GM19035 (cell line): Measurements from ENCODE around the gene TDRD15.
"Not testable (repeated sequence)": the region's sequence is repeated elsewhere in the genome, so short reads cannot be mapped to it uniquely, and the experiment has no call there.

ENCODE experiments used
- ATAC-seq: cut with Tn5 transposase; IDR thresholded peaks from one replicate; pipeline ENCODE4 v1.9.1; 2021; ENCODE audit not compliant: unreplicated experiment

Gene TDRD15

DNA sequence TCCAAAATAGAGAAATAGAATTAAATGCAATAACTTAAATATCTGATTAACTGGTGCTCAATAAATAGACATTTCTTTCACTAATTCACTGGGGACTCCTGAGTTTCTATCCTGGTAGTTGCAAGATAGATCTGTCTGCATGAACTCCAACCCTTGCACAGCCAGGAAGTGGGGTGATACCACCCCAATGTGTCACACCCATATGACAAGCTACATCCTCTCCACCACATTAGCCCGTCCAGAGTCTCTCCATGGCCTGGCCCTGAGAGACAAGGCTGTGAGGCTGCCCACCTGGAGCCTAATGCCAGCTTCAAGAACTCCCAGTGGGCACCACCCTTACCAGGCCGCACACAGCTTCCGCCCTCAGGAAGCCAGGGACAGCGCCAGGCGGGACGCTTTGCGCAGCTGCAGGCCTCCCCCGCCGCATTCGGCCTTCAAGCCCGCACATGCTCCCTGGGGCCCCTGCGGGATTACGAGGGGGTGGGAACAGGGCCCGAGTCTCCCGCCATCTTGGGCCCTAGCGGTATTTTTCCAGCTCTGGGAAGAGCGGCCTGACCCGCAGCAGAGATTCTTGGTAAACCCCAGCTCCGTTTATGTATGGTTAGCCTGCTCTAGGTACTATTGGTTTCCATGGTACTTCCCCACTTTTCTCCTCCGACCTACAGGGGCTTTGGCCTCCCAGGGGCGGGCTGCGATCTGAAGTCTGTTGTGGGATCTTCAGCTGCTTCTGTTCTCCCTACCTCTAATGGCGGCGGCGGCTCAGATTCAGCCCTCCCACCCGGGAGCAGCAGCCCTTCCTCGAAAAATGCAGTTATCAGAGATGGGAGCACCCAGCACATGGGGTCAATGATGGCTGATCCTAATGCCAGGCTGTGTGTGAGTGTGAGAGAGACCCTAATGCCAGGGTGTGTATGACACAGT is at the start of gene TDRD15:
Gene TDRD15, plus strand, starts transcription at position 496 of the 921 bp plus-strand sequence. CDS start 13,500 bp downstream, outside the sequence.
- ATAC-seq = no peak

GRCh38 chr2:21078296-21078695 is 45.5 kb upstream of the TDRD15 start:
- ATAC-seq = no peak

DNA sequence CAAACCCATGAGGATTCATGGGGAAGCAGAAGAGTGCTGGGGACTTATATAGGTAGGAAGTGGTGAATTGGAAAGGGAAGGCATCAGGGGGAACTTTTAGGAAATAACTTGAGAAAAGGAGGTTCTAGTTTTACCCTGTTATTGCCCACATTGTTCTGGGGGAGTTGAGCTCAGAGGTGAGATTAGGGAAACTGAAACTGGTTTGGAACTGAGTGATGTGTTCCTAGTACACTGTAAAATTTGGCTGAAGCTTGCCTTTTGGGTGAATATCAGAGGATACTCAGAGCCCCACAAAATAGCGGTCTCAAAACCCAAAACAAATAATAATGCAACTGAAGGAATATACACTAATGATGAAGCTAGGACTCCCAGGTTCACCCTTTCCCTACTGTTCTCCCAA is 40.3 kb upstream of the TDRD15 start:
- ATAC-seq = no peak

DNA sequence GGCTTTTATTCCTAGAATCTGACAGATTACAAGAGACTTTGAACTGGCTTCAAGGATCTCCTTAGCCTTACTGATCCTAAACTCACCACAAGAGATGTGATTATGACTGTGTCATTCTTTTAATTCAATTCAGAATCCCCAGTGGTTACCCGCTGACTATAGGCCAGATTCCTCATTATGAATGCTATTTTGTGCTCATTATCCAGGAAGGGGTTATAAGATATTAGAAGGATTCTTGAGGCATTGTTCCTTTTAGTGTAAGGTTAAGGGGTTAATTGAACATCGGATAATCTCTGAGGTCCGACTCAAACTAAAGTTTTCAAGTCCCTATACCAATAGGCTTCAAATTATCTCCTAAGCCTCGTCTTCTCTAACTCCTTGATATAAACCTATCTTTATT is 39.4 kb upstream of the TDRD15 start:
- ATAC-seq = no peak

GRCh38 chr2:21092308-21092869 is 31.4 kb upstream of the TDRD15 start:
- ATAC-seq = no peak

DNA sequence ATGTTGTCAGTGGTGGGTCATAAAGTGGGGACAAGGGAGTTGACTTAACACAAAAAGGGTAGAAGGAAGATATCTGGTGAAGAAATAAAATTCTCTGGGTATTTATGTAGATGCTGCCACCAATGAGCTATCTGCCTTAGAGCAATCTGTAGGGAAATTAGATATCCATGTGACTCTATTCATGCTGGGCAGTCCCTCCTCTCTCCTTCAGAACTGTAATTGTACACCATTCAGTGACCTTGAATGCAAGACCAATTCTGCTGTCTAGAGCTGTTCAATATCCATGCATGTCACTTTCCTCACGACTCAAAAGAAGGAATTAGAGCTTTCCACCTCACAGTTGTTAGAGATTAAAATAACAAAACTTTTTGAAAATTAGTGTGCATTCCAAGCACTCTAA is 28.6 kb upstream of the TDRD15 start:
- no peak for ATAC-seq

GRCh38 chr2:21095714-21096113 is 28.1 kb upstream of the TDRD15 start:
- no peak for ATAC-seq

- ATAC-seq = no peak
Measured at GRCh38 chr2:21096458-21096857, 27.3 kb upstream of the TDRD15 start.

DNA sequence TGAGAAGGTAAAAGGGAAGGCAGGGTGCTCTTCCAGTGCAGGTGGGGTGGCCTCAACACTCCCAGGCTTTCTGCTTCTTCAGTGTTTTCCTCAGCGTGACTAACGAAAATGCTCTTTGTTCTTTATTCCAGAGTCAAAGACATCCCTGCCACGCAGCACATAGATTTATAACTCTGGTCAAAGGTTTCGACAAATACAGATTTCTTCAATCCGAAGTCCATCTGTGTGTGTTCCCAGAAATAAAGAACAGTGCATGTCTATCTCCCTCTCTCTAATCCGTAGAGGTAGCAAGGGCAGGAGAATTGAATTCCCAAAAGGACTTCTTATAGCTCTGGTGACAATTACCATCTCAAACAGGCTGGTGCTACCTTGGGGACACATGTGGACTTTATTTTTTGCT is 26.4 kb upstream of the TDRD15 start:
- no peak for ATAC-seq

- no peak for ATAC-seq
Measured at GRCh38 chr2:21098294-21098693, 25.5 kb upstream of the TDRD15 start.

DNA sequence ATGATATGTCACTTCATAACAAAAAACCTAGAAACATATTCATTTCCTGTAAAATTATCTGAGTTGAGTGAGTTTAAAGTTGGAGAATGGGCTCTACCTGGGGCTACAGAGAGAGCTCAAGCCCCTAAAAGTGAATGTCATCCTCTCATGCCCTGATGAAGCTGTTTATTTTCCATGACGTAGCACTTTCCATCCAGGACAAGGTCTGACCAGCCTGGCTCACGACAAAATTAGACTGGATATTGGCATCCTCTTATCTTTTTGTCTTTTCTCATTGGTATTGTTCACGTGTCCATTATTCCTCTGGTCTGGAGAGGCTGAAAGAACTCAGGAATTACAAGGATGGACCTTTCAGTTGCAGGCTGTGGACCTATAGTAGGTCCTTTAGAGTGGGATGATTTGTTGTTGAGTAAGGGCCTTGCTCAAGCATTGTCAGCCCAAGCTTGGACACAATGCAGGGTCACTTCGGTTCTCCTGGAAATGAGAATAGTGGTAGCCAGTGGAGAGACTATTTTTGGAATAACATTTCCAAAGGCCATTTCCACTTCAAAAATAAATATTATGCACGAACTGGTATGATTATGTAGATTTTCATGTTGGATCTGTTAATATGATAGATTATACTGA is 24.4 kb upstream of the TDRD15 start:
- ATAC-seq = no peak

DNA sequence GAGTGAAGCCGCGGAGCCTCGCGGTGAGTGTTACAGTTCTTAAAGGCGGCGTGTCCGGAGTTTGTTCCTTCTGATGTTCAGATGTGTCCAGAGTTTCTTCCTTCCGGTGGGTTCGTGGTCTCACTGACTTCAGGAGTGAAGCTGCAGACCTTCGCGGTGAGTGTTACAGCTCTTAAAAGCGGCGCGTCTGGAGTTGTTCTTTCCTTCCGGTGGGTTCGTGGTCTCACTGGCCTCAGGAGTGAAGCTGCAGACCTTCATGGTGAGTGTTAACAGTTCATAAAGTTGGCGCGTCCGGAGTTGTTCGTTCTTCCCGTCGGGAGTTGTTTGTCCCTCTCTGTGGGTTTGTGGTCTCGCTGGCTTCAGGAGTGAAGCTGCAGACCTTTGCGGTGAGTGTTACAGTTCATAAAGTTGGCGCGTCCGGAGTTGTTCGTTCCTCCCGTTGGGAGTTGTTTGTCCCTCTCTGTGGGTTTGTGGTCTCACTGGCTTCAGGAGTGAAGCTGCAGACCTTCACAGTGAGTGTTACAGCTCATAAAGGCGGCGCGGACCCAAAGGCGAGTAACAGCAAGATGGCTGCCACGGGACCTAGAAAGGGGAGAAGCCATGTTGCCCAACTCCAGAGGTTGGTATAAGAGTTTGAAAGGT is 22.1 kb upstream of the TDRD15 start:
- ATAC-seq = not testable (repeated sequence)

GRCh38 chr2:21102356-21102755 is 21.4 kb upstream of the TDRD15 start:
- ATAC-seq = no peak

- no peak for ATAC-seq
Measured at GRCh38 chr2:21103274-21103891, 20.4 kb upstream of the TDRD15 start.

- ATAC-seq = no peak
Measured at GRCh38 chr2:21104030-21104660, 19.6 kb upstream of the TDRD15 start.

DNA sequence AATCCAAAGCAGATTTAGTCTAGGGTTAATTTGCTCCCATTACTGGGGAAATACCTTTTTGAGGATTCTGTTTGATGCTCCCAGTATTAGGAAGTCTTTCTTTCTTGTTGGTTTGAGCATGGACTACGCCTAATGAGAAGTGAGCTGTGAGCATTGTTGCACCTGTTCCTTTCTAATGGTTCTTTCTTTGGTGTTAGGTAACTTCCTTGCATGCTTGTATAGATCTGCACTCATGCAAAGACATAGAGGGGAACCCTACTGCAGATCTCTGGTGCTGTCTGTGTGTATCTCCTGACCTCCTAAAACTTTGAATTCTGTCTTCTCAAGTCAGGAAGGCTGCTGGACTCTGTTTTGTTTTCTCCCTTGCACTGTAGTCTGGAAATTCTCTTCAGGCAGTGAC is 12.8 kb upstream of the TDRD15 start:
- ATAC-seq = no peak

DNA sequence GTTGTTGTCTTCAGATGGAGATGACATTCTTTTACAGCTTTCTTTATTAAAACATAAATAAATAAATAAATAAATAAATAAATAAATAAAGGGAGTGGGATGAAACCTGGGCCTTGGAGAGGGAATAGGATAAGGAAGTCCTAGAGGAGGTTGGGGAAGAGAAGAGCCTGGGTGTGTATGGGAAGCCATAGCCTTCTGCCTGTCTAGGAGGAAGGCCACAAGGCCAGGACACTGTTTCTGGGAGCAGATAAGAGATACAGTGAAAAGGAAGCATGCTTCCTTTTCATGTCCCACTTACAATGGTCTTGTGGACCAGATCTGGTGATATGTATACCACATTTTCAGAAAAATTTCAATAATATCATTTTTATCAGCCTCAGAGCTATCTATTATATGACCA is 6.1 kb upstream of the TDRD15 start:
- ATAC-seq = no peak

DNA sequence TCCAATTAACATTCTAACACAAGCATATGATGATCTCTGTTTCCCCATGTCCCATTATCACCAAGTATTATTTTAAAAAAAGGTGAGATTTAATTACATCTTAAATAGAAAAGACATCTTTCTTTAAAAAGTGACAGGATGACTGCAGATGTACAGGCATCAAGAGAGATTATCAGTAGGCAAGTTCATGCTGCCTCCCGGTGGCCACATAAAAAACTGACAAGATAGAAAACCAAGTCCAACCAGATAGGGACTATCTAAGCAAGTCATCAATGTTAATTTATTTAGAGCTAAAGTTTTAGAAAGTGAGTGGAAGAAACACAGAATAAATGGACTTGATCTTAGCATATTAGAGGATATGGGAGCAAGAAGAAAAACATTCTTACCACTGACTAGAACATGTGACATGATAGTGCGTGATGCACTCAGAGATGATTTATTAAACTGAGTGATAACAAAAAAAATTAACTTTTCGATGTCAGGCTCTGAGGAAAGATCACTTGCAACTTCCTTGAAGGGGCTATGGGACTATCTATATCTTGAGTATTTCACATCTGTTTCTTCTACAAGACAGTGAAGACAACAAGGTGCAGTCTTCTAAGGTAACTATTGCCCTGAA is 5.4 kb upstream of the TDRD15 start:
- no peak for ATAC-seq

DNA sequence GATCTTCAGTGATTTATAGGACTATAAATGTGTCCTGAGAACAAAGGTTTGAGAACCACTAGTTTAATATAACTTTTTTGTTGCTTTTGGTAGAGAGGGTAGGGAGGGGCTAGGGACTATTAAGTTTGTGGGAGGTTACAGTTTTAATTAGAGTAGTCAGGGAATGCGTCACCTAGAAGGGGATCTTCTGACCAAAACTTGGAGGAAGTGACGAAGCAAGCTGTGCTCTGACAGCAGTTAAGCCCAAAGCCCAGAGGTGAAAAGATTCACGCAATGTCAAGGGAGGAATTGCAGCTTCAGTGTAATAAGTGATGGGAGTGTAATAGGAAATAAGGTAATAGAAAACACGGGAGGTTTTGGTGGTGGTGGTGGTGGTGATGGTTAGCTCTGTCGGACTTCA is 8.1 kb downstream of the TDRD15 start:
- ATAC-seq = no peak

- ATAC-seq = no peak
Measured at GRCh38 chr2:21135585-21135984, 11.8 kb downstream of the TDRD15 start.
